A673 (cell line): ENCODE results near the gene ATP10B. TPM values are rescaled to one million over a fixed set of nuclear protein-coding genes. Genes with fewer than 3 reads are reported as not detected.

Source experiments
- BruUV-seq: library from RNA; stranded (reverse); fragments of 400-500 nt; replicated peaks from 2 replicates; lab custom pipeline; 2021; lab: Mats Ljungman, UMichigan
- CTCF ChIA-PET: fragments of 300-600 bp; sonication (Branson Sonifier 250); formaldehyde crosslinking; loops from one replicate; lab custom pipeline; 2022; ENCODE audit warnings: antibody characterized with exemption; lab: Charles Lee
- POLR2A ChIA-PET: fragments of 300-600 bp; sonication (Branson Sonifier 250); formaldehyde crosslinking; loops from one replicate; lab custom pipeline; 2022; ENCODE audit warnings: antibody characterized with exemption; ENCODE audit not compliant: low non-redundant PET; lab: Charles Lee
- DNase-seq: peaks from one replicate; pipeline ENCODE4 v3.0.0-alpha.2; 2015; ENCODE audit warnings: low spot score
- H3K27ac ChIP-seq: fragments of 200-600 bp; sonication (generic); 2 replicates; pipeline ENCODE4 v1.5.1; 2016; ENCODE audit warnings: mixed run types, low read depth, mild to moderate bottlenecking, mixed read lengths, antibody characterized with exemption, low read length; ENCODE audit not compliant: poor library complexity, severe bottlenecking
- H3K27me3 ChIP-seq: fragments of 200-600 bp; sonication (generic); replicated peaks from 2 replicates; pipeline ENCODE4 v1.6.1; 2017; ENCODE audit warnings: mixed run types, low read depth, mild to moderate bottlenecking, mixed read lengths, antibody characterized with exemption, low read length; ENCODE audit not compliant: insufficient read depth, poor library complexity
- H3K36me3 ChIP-seq: fragments of 200-600 bp; sonication (generic); 2 replicates; pipeline ENCODE4 v1.6.1; 2016; ENCODE audit warnings: mixed run types, mild to moderate bottlenecking, mixed read lengths, antibody characterized with exemption, low read length; ENCODE audit not compliant: insufficient read depth, poor library complexity, severe bottlenecking
- H3K4me1 ChIP-seq: fragments of 200-600 bp; sonication (generic); 2 replicates; pipeline ENCODE4 v1.6.1; 2017; ENCODE audit warnings: mixed run types, mild to moderate bottlenecking, mixed read lengths, antibody characterized with exemption, low read length; ENCODE audit not compliant: insufficient read depth, poor library complexity, severe bottlenecking
- H3K4me3 ChIP-seq: fragments of 200-600 bp; sonication (generic); 2 replicates; pipeline ENCODE4 v1.5.1; 2016; ENCODE audit warnings: low read depth, mixed run types, mild to moderate bottlenecking, mixed read lengths, low read length; ENCODE audit not compliant: poor library complexity, severe bottlenecking
- H3K9me3 ChIP-seq: fragments of 200-600 bp; sonication (generic); 2 replicates; pipeline ENCODE4 v1.6.1; 2016; ENCODE audit warnings: mixed run types, low read depth, mild to moderate bottlenecking, mixed read lengths, antibody characterized with exemption, low read length; ENCODE audit not compliant: poor library complexity, severe bottlenecking
- CTCF ChIP-seq: fragments of 300-800, 200-600 bp; sonication (generic); conservative IDR thresholded peaks from 2 replicates; pipeline ENCODE4 v1.5.1; 2017; ENCODE audit warnings: low read depth, mild to moderate bottlenecking, antibody characterized with exemption, low read length, moderate library complexity, mixed read lengths
- EZH2 ChIP-seq: fragments of 200-600 bp; sonication (generic); IDR thresholded peaks from 2 replicates; pipeline ENCODE4 v1.6.1; 2017; ENCODE audit warnings: borderline replicate concordance, low read depth, mild to moderate bottlenecking, mixed read lengths, antibody characterized with exemption, low read length; ENCODE audit not compliant: poor library complexity, severe bottlenecking
- intact Hi-C: fragments of 100-400 bp; cut with micrococcal nuclease; formaldehyde crosslinking; loops from one replicate; pipeline ENCODE4 v1.10.0; 2022; ENCODE audit not compliant: unreplicated experiment
- total RNA-seq: library from RNA; stranded (reverse); gene quantifications from 2 replicates; pipeline ENCODE4 v1.2.3, GENCODE V29; 2021

The ATP10B gene
- total RNA-seq, 1 experiment from 2014 or later: not detected

- BruUV-seq: no TSS peak
- no peak for DNase-seq
- Histone ChIP-seq H3K36me3 (no peaks in the 10 kb centered on the region), H3K4me1 (no peaks in the 10 kb centered on the region), H3K27ac (no peak overlapping the region), H3K9me3 (no peaks in the 10 kb centered on the region), H3K4me3 (no peak overlapping the region), H3K27me3 (peaks cover 48% of the 10 kb centered on the region)
- POLR2A ChIA-PET: no interaction called here
- intact Hi-C loops: no loop called here
- TF ChIP-seq CTCF: no peak
- TF ChIP-seq EZH2: no peak
- CTCF ChIA-PET: no interaction called here
These were observed 225.7 kb downstream of the ATP10B start for GRCh38 chr5:160626322-160626721.

- ChIA-PET CTCF (no interaction called here), POLR2A (no interaction called here)
- TF ChIP-seq EZH2 (no peak), CTCF (no peak)
- intact Hi-C loops: no loop called here
- Histone ChIP-seq H3K4me1 (no peaks in the 10 kb centered on the region), H3K27ac (no peak overlapping the region), H3K27me3 (peaks cover 26% of the 10 kb centered on the region), H3K4me3 (no peak overlapping the region), H3K9me3 (no peaks in the 10 kb centered on the region), H3K36me3 (no peaks in the 10 kb centered on the region)
- no peak for DNase-seq
- BruUV-seq: no TSS peak
These were observed 230.5 kb downstream of the ATP10B start for GRCh38 chr5:160621526-160621925.

- ChIA-PET POLR2A (no interaction called here), CTCF (no interaction called here)
- Histone ChIP-seq H3K27ac (no peak overlapping the region), H3K4me3 (no peak overlapping the region), H3K4me1 (no peaks in the 10 kb centered on the region), H3K27me3 (peaks cover 26% of the 10 kb centered on the region), H3K9me3 (no peaks in the 10 kb centered on the region), H3K36me3 (no peaks in the 10 kb centered on the region)
- BruUV-seq: no TSS peak
- TF ChIP-seq CTCF (no peak), EZH2 (no peak)
- intact Hi-C loops: no loop called here
- no peak for DNase-seq
These were observed 231.6 kb downstream of the ATP10B start for GRCh38 chr5:160620401-160620800.
